Measurements from ENCODE around the gene ADAMTSL1. TPM values are rescaled to one million over a fixed set of nuclear protein-coding genes. Genes with fewer than 3 reads are reported as not detected.

Gene ADAMTSL1
- total and polyA plus RNA-seq, 2 donors (not counting 3 experiments of a cell fraction or from before 2014, with no cell fraction given) = 15.0 to 18.4 TPM

- no TSS peak for BruUV-seq (replicated peaks)
- Histone ChIP-seq H3K9me1 (replicated peaks; ENCODE audit: control insufficient read depth, extremely low read depth, insufficient read depth, low read length) (no peaks in the 10 kb centered on the region), H3K36me3 (ENCODE audit: control insufficient read depth in 2 of 2, extremely low read depth in 1 of 2, insufficient read depth in 2 of 2, low read length in 2 of 2) (no peaks in the 10 kb centered on the region), H3K9me3 (replicated peaks; ENCODE audit: control insufficient read depth, insufficient read depth, low read length) (no peaks in the 10 kb centered on the region), H3K9ac (replicated peaks; ENCODE audit: extremely low read depth, insufficient read depth, low read length) (no peak overlapping the region), H3K27ac (ENCODE audit: insufficient read depth, low read depth, low read length) (no peak overlapping the region), H4K20me1 (replicated peaks; ENCODE audit: control insufficient read depth, extremely low read depth, insufficient read depth, low read length) (no peaks in the 10 kb centered on the region), H2AFZ (ENCODE audit: low read depth, low read length) (no peak overlapping the region), H3K4me3 (replicated peaks in 1 of 3; ENCODE audit: insufficient read depth in 1 of 3, low read depth in 1 of 3, low read length in 3 of 3) (no peak overlapping the region), H3K4me1 (ENCODE audit: control insufficient read depth, extremely low read depth, insufficient read depth, low read length) (no peaks in the 10 kb centered on the region), H3K4me2 (ENCODE audit: insufficient read depth, low read length) (no peak overlapping the region), H3K27me3 (ENCODE audit: control insufficient read depth in 2 of 2, insufficient read depth in 2 of 2, low read length in 2 of 2) (no peaks in the 10 kb centered on the region), H3K79me2 (ENCODE audit: control insufficient read depth, insufficient read depth, low read length) (no peaks in the 10 kb centered on the region)
- dilution Hi-C loops (cut with MboI; ENCODE audit: extremely low pct_ligation_motif_present, low sequenced_read_pairs) = no loop called here
- DNase-seq (ENCODE audit: low read depth, low spot score) (no peak), FAIRE-seq (no peak)
- ChIA-PET CTCF (interaction anchor here (0.7 to 1.5 kb wide), 3 partner anchors 22 to 606 kb away, joined by 3 read pairs; partner anchors contain the start of gene ADAMTSL1), POLR2A (no interaction called here)
- no peak for TF ChIP-seq GATA2 (IDR thresholded peaks at IDR 0.05; ENCODE audit: insufficient read depth, insufficient read length, low read depth, low read length)
- TF ChIP-seq FOS (IDR thresholded peaks at IDR 0.05; ENCODE audit: borderline replicate concordance, insufficient read depth, low read length) = no peak
- no peak for TF ChIP-seq POLR2A (IDR thresholded peaks at IDR 0.05; ENCODE audit: low read depth, low read length)
- TF ChIP-seq, protein P1, sequence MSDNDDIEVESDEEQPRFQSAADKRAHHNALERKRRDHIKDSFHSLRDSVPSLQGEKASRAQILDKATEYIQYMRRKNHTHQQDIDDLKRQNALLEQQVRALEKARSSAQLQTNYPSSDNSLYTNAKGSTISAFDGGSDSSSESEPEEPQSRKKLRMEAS (IDR thresholded peaks at IDR 0.05; ENCODE audit: insufficient read depth, insufficient read length) = no peak
- TF ChIP-seq POLR2AphosphoS5 (IDR thresholded peaks at IDR 0.05; ENCODE audit: insufficient read depth, low read depth, low read length) = no peak
- no peak for TF ChIP-seq MYC (IDR thresholded peaks at IDR 0.05; ENCODE audit: low read depth, low read length)
- TF ChIP-seq JUN (IDR thresholded peaks at IDR 0.05; ENCODE audit: borderline replicate concordance, insufficient read depth, insufficient read length, low read depth) = no peak
- TF ChIP-seq, protein P2, sequence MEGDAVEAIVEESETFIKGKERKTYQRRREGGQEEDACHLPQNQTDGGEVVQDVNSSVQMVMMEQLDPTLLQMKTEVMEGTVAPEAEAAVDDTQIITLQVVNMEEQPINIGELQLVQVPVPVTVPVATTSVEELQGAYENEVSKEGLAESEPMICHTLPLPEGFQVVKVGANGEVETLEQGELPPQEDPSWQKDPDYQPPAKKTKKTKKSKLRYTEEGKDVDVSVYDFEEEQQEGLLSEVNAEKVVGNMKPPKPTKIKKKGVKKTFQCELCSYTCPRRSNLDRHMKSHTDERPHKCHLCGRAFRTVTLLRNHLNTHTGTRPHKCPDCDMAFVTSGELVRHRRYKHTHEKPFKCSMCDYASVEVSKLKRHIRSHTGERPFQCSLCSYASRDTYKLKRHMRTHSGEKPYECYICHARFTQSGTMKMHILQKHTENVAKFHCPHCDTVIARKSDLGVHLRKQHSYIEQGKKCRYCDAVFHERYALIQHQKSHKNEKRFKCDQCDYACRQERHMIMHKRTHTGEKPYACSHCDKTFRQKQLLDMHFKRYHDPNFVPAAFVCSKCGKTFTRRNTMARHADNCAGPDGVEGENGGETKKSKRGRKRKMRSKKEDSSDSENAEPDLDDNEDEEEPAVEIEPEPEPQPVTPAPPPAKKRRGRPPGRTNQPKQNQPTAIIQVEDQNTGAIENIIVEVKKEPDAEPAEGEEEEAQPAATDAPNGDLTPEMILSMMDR (IDR thresholded peaks at IDR 0.05; ENCODE audit: extremely low read depth in 1 of 2, insufficient read depth in 1 of 2, low read depth in 1 of 2, low read length in 2 of 2) = no peak
- no peak for TF ChIP-seq EZH2 (IDR thresholded peaks at IDR 0.05; ENCODE audit: borderline replicate concordance, low read depth, low read length, severe bottlenecking)
- intact Hi-C loops (cut with micrococcal nuclease) = no loop called here
Measured at GRCh38 chr9:18819418-18819817, 345.5 kb downstream of the ADAMTSL1 start.
